ENCODE results near the gene GPR18. TPM values are rescaled to one million over a fixed set of nuclear protein-coding genes. Genes with fewer than 3 reads are reported as not detected.

The GPR18 gene
- total RNA-seq (10 to 100 TPM; 42.9 to 45.1 TPM), total RNA-seq (0.92 to 53.0 (median 11.4) reads per million in 172 experiments)
- 12.0 TPM for polyA plus RNA-seq (2013, experiment 1 of 2)
- polyA plus RNA-seq (2013, experiment 2 of 2): 16.1 TPM

- ATAC-seq (ENCODE audit: poor library complexity) (peak; percentile 75), DNase-seq (peak in 6 of 14 experiments; percentile 27 to 88 (median 66))
- Mint-ChIP-seq H3K9me3 (no peaks in the 10 kb centered on the region), H3K27ac (peak within 1 kb of the TSS; percentile 92), H3K4me3 (peak within 1 kb of the TSS; percentile 94), H3K36me3 (ENCODE audit: low read depth) (peaks cover 52% of the 10 kb centered on the region), H3K27me3 (no peaks in the 10 kb centered on the region), H3K4me1 (ENCODE audit: low read depth) (peaks cover 83% of the 10 kb centered on the region)
- TF ChIP-seq, protein P1, sequence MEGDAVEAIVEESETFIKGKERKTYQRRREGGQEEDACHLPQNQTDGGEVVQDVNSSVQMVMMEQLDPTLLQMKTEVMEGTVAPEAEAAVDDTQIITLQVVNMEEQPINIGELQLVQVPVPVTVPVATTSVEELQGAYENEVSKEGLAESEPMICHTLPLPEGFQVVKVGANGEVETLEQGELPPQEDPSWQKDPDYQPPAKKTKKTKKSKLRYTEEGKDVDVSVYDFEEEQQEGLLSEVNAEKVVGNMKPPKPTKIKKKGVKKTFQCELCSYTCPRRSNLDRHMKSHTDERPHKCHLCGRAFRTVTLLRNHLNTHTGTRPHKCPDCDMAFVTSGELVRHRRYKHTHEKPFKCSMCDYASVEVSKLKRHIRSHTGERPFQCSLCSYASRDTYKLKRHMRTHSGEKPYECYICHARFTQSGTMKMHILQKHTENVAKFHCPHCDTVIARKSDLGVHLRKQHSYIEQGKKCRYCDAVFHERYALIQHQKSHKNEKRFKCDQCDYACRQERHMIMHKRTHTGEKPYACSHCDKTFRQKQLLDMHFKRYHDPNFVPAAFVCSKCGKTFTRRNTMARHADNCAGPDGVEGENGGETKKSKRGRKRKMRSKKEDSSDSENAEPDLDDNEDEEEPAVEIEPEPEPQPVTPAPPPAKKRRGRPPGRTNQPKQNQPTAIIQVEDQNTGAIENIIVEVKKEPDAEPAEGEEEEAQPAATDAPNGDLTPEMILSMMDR (IDR thresholded peaks at IDR 0.05): no peak
- H3K4me1 ChIP-seq (ENCODE audit: insufficient read depth, low read length): peaks cover 22% of the 10 kb centered on the region
- intact Hi-C loops (cut with DNase I, micrococcal nuclease): loop anchor here (1.0 to 10.0 kb wide), 5 partner anchors 43 to 364 kb away; partner anchors contain the start of gene UBAC2 (in 1 of the 2)
- H3K4me3 ChIP-seq (ENCODE audit: low read length): peak within 1 kb of the TSS; percentile 69
- ChIA-PET CTCF (interaction anchor here (0.8 to 4.7 kb wide), 9 partner anchors 11 to 348 kb away, joined by 3 to 21 read pairs (median 5); partner anchors contain the start of gene UBAC2), POLR2A (interaction anchor here (0.7 to 6.4 kb wide), 31 partner anchors 9 to 244 kb away, joined by 3 to 186 read pairs (median 5); partner anchors contain the start of genes TM9SF2 and UBAC2)
- H3K36me3 ChIP-seq (ENCODE audit: insufficient read depth, low read length): peaks cover 28% of the 10 kb centered on the region
- H3K27me3 ChIP-seq (ENCODE audit: control insufficient read depth in 1 of 2, insufficient read depth in 2 of 2, low read length in 2 of 2): no peaks in the 10 kb centered on the region
- H3K9me3 ChIP-seq (ENCODE audit: control insufficient read depth in 1 of 2, insufficient read depth in 1 of 2, low read length in 2 of 2): no peaks in the 10 kb centered on the region
- H3K27ac ChIP-seq (ENCODE audit: low read depth in 1 of 2, low read length in 2 of 2): peak within 1 kb of the TSS; percentile 70 to 78
These were observed at the start of gene GPR18 for GRCh38 chr13:99258210-99258860. Gene GPR18, minus strand, starts transcription at chr13:99258379. Its CDS starts 2,507 bp downstream, at chr13:99255872.

GRCh38 chr13:99307648-99308339 lies 49.6 kb upstream of the GPR18 start:
- Mint-ChIP-seq H3K4me3 (peak overlapping the region; percentile 97), H3K36me3 (ENCODE audit: low read depth) (peaks cover 64% of the 10 kb centered on the region), H3K27ac (peak overlapping the region; percentile 89), H3K4me1 (ENCODE audit: low read depth) (peaks cover 75% of the 10 kb centered on the region), H3K27me3 (no peaks in the 10 kb centered on the region), H3K9me3 (no peaks in the 10 kb centered on the region)
- POLR2A ChIA-PET: interaction anchor here (1.0 to 13.9 kb wide), 19 partner anchors 10 to 127 kb away, joined by 3 to 220 read pairs (median 13); no protein-coding TSS in a partner anchor
- H3K4me3 ChIP-seq (ENCODE audit: low read length): peak overlapping the region; percentile 83
- TF ChIP-seq, protein P1 (IDR thresholded peaks at IDR 0.05): no peak
- DNase-seq (peak in 10 of 14 experiments; percentile 36 to 79 (median 46)), ATAC-seq (ENCODE audit: poor library complexity) (peak; percentile 35)
- CTCF ChIA-PET: interaction anchor here (0.7 to 6.4 kb wide), 10 partner anchors 11 to 129 kb away, joined by 3 to 44 read pairs (median 8); no protein-coding TSS in a partner anchor
- H3K9me3 ChIP-seq (ENCODE audit: control insufficient read depth in 1 of 2, insufficient read depth in 1 of 2, low read length in 2 of 2): no peaks in the 10 kb centered on the region
- H3K4me1 ChIP-seq (ENCODE audit: insufficient read depth, low read length): peaks cover 59% of the 10 kb centered on the region
- peaks cover 25% of the 10 kb centered on the region for H3K36me3 ChIP-seq (ENCODE audit: insufficient read depth, low read length)
- H3K27ac ChIP-seq (ENCODE audit: low read depth in 1 of 2, low read length in 2 of 2): peak overlapping the region; percentile 46 to 80
- intact Hi-C loops (cut with DNase I, micrococcal nuclease): loop anchor here (1.0 to 5.0 kb wide), 7 partner anchors 15 to 127 kb away; no protein-coding TSS in a partner anchor
- no peaks in the 10 kb centered on the region for H3K27me3 ChIP-seq (ENCODE audit: control insufficient read depth in 1 of 2, insufficient read depth in 2 of 2, low read length in 2 of 2)

DNA sequence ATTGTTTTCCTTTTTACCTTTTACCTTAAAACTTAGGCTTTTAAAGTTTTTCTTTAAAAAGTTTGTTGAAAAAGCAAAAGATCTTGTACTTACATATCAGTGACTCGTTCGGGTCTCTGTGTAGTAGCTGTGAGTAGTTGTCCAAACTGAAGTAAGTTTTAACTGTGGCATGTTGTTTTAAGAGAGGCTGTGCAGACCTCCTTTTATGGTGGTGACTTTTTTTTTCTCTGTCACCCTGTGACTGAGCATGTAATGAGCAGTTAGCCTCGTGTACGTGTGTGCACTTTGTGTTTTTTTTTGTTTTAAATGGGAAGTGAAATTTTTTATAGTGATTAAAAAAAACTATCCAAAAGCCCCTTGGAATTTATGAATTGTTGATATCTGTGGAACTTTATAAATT lies 49.1 kb upstream of the GPR18 start, which contains the start of gene GPR183:
GPR183 (minus strand) TSS at position 153 of the 400 bp plus-strand sequence. CDS start 11,254 bp downstream, outside the sequence.
- Histone ChIP-seq H3K4me3 (ENCODE audit: low read length) (peak within 1 kb of the TSS; percentile 83), H3K27ac (ENCODE audit: low read depth in 1 of 2, low read length in 2 of 2) (peak within 1 kb of the TSS; percentile 68 to 80), H3K4me1 (ENCODE audit: insufficient read depth, low read length) (peaks cover 59% of the 10 kb centered on the region), H3K27me3 (ENCODE audit: control insufficient read depth in 1 of 2, insufficient read depth in 2 of 2, low read length in 2 of 2) (no peaks in the 10 kb centered on the region), H3K9me3 (ENCODE audit: control insufficient read depth in 1 of 2, insufficient read depth in 1 of 2, low read length in 2 of 2) (no peaks in the 10 kb centered on the region), H3K36me3 (ENCODE audit: insufficient read depth, low read length) (peaks cover 31% of the 10 kb centered on the region)
- TF ChIP-seq, protein P1 (IDR thresholded peaks at IDR 0.05): no peak
- peak within 1 kb of the TSS; percentile 97 for H3K4me3 Mint-ChIP-seq
- ATAC-seq (ENCODE audit: poor library complexity): peak; percentile 74
- H3K27ac Mint-ChIP-seq: peak within 1 kb of the TSS; percentile 89
- peak in 5 of 14 experiments; percentile 26 to 90 (median 86) for DNase-seq
- H3K4me1 Mint-ChIP-seq (ENCODE audit: low read depth): peaks cover 75% of the 10 kb centered on the region
- CTCF ChIA-PET: interaction anchor here (1.2 to 6.4 kb wide), 8 partner anchors 8 to 131 kb away, joined by 3 to 44 read pairs (median 8); no protein-coding TSS in a partner anchor
- POLR2A ChIA-PET: interaction anchor here (0.7 to 13.9 kb wide), 24 partner anchors 8 to 128 kb away, joined by 3 to 220 read pairs (median 13); partner anchors contain the start of genes GPR18 and UBAC2
- peaks cover 69% of the 10 kb centered on the region for H3K36me3 Mint-ChIP-seq (ENCODE audit: low read depth)
- H3K27me3 Mint-ChIP-seq: no peaks in the 10 kb centered on the region
- H3K9me3 Mint-ChIP-seq: no peaks in the 10 kb centered on the region
- intact Hi-C loops (cut with DNase I, micrococcal nuclease): loop anchor here (1.0 to 5.0 kb wide), 7 partner anchors 15 to 128 kb away; no protein-coding TSS in a partner anchor

Data from CD4-positive, alpha-beta T cell (primary cell).